HEK293T (cell line): ENCODE data around the gene ANKRD65.

Experiments
- ARNT ChIP-seq: fragments of 450-650 bp; IDR thresholded peaks from 2 replicates; pipeline ENCODE4 v1.6.1; 2017; ENCODE audit warnings: mild to moderate bottlenecking
- ELF4 ChIP-seq: fragments of 450-650 bp; IDR thresholded peaks from 2 replicates; pipeline ENCODE4 v1.6.1; 2017; ENCODE audit warnings: antibody characterized with exemption
- FOXA1 ChIP-seq: fragments of 450-650 bp; IDR thresholded peaks from 2 replicates; pipeline ENCODE4 v1.6.1; 2016; ENCODE audit warnings: mild to moderate bottlenecking
- FOXK2 ChIP-seq: fragments of 450-650 bp; IDR thresholded peaks from 2 replicates; pipeline ENCODE4 v1.6.1; 2016; ENCODE audit warnings: mild to moderate bottlenecking
- FOXM1 ChIP-seq: fragments of 450-650 bp; IDR thresholded peaks from 2 replicates; pipeline ENCODE4 v1.6.1; 2017; ENCODE audit warnings: mild to moderate bottlenecking, borderline replicate concordance
- HDGF ChIP-seq: fragments of 450-650 bp; IDR thresholded peaks from 2 replicates; pipeline ENCODE4 v1.6.1; 2017; ENCODE audit warnings: antibody characterized with exemption, borderline replicate concordance
- LEF1 ChIP-seq: fragments of 450-650 bp; IDR thresholded peaks from 2 replicates; pipeline ENCODE4 v1.6.1; 2017; ENCODE audit warnings: mild to moderate bottlenecking, borderline replicate concordance
- NFRKB ChIP-seq: fragments of 450-650 bp; IDR thresholded peaks from 2 replicates; pipeline ENCODE4 v1.6.1; 2016; ENCODE audit warnings: mild to moderate bottlenecking, moderate library complexity
- SP1 ChIP-seq: fragments of 450-650 bp; IDR thresholded peaks from 2 replicates; pipeline ENCODE4 v1.6.1; 2017
- SUZ12 ChIP-seq: fragments of 450-650 bp; IDR thresholded peaks from 2 replicates; pipeline ENCODE4 v1.6.1; 2016; ENCODE audit warnings: mild to moderate bottlenecking
- ZNF384 ChIP-seq: fragments of 450-650 bp; IDR thresholded peaks from 2 replicates; pipeline ENCODE4 v1.6.1; 2016

GRCh38 chr1:1371364-1371745 is 49.7 kb downstream of the ANKRD65 start:
- TF ChIP-seq SP1 (no peak), FOXA1 (no peak), SUZ12 (no peak), LEF1 (no peak), ZNF384 (no peak), HDGF (no peak), ARNT (no peak), ELF4 (no peak), FOXM1 (no peak), FOXK2 (no peak), NFRKB (no peak)
